Liver (tissue), 9 donors: ENCODE results near the gene EML1. TPM values are rescaled to one million over a fixed set of nuclear protein-coding genes. Genes with fewer than 3 reads are reported as not detected.

Experiments used
- DNase-seq: peaks from one replicate; pipeline ENCODE4 v3.0.0-alpha.2; 2017; ENCODE audit warnings: low spot score
- H3K27ac ChIP-seq, 2 donors: one replicate each; pipeline ENCODE4 v1.7.0; 2013; ENCODE audit warnings: inconsistent platforms in 2 of 2, low read length in 2 of 2, control low read depth in 1 of 2, low read depth in 1 of 2, mild to moderate bottlenecking in 1 of 2
- H3K27me3 ChIP-seq, 4 donors: one replicate each; pipeline versions ENCODE4 v1.6.1 to v1.7.0; 2013; ENCODE audit warnings: low read length in 3 of 4, inconsistent platforms in 1 of 4, mild to moderate bottlenecking in 1 of 4, moderate library complexity in 1 of 4; ENCODE audit not compliant: control insufficient read depth in 4 of 4, insufficient read depth in 4 of 4
- H3K36me3 ChIP-seq, 4 donors: one replicate each; pipeline versions ENCODE4 v1.6.1 to v1.7.0; 2013; ENCODE audit warnings: low read length in 3 of 4, mild to moderate bottlenecking in 3 of 4, low read depth in 1 of 4, moderate library complexity in 1 of 4; ENCODE audit not compliant: control insufficient read depth in 4 of 4, insufficient read depth in 3 of 4
- H3K4me1 ChIP-seq, 4 donors: one replicate each; pipeline versions ENCODE4 v1.6.1 to v1.7.0; 2013; ENCODE audit warnings: low read length in 3 of 4, mild to moderate bottlenecking in 3 of 4, moderate library complexity in 1 of 4; ENCODE audit not compliant: control insufficient read depth in 4 of 4, insufficient read depth in 4 of 4
- H3K4me3 ChIP-seq, 3 donors: one replicate each; pipeline versions ENCODE4 v1.6.1 to v1.7.0; 2013; ENCODE audit warnings: low read length in 3 of 3, control low read depth in 1 of 3, low read depth in 1 of 3, mild to moderate bottlenecking in 1 of 3
- H3K9ac ChIP-seq, 2 donors: one replicate each; pipeline ENCODE4 v1.7.0; 2013; ENCODE audit warnings: low read length in 2 of 2, mild to moderate bottlenecking in 2 of 2, moderate library complexity in 2 of 2, control low read depth in 1 of 2, low read depth in 1 of 2
- H3K9me3 ChIP-seq, 4 donors: one replicate each; pipeline versions ENCODE4 v1.6.1 to v1.7.0; 2013; ENCODE audit warnings: low read length in 3 of 4; ENCODE audit not compliant: control insufficient read depth in 4 of 4
- CTCF ChIP-seq: fragments of 150-350 bp; IDR thresholded peaks from 2 replicates; pipeline ENCODE4 v1.5.1; 2017; ENCODE audit warnings: improper control_type of control experiment, low read depth, low read length; ENCODE audit not compliant: missing input control
- EGR1 ChIP-seq, 2 donors: IDR thresholded peaks; 2 replicates each; pipeline ENCODE4 v1.6.1; 2016 to 2018; ENCODE audit warnings: antibody characterized with exemption in 2 of 2, low read depth in 2 of 2
- FOXA1 ChIP-seq: IDR thresholded peaks from 2 replicates; pipeline ENCODE4 v1.6.1; 2016; ENCODE audit warnings: antibody characterized with exemption
- FOXA2 ChIP-seq: IDR thresholded peaks from 2 replicates; pipeline ENCODE4 v1.6.1; 2016; ENCODE audit warnings: antibody characterized with exemption
- GABPA ChIP-seq, 2 donors: IDR thresholded peaks in 1 of 2; conservative IDR thresholded peaks in 1 of 2; 2 replicates each; pipeline ENCODE4 v1.6.1; 2016; ENCODE audit warnings: antibody characterized with exemption in 2 of 2, mild to moderate bottlenecking in 1 of 2, moderate library complexity in 1 of 2
- HNF4A ChIP-seq, 2 donors: conservative IDR thresholded peaks; 2 replicates each; pipeline ENCODE4 v1.6.1; 2016; ENCODE audit warnings: antibody characterized with exemption in 2 of 2, mild to moderate bottlenecking in 2 of 2
- HNF4G ChIP-seq: IDR thresholded peaks from 2 replicates; pipeline ENCODE4 v1.6.1; 2016; ENCODE audit warnings: antibody characterized with exemption
- JUND ChIP-seq, 2 donors: IDR thresholded peaks; 2 replicates each; pipeline ENCODE4 v1.6.1; 2016; ENCODE audit warnings: antibody characterized with exemption in 2 of 2
- MAX ChIP-seq: IDR thresholded peaks from 2 replicates; pipeline ENCODE4 v1.6.1; 2016; ENCODE audit warnings: antibody characterized with exemption
- NR2F2 ChIP-seq: IDR thresholded peaks from 2 replicates; pipeline ENCODE4 v1.6.1; 2016; ENCODE audit warnings: antibody characterized with exemption
- RAD21 ChIP-seq, 2 donors: IDR thresholded peaks; 2 replicates each; pipeline ENCODE4 v1.6.1; 2016; ENCODE audit warnings: antibody characterized with exemption in 2 of 2, mild to moderate bottlenecking in 2 of 2
- REST ChIP-seq: IDR thresholded peaks from 2 replicates; pipeline ENCODE4 v1.6.1; 2016; ENCODE audit warnings: antibody characterized with exemption, mild to moderate bottlenecking
- RXRA ChIP-seq, 2 donors: IDR thresholded peaks; 2 replicates each; pipeline ENCODE4 v1.6.1; 2017 to 2018; ENCODE audit warnings: antibody characterized with exemption in 2 of 2, mild to moderate bottlenecking in 1 of 2
- SP1 ChIP-seq: IDR thresholded peaks from 2 replicates; pipeline ENCODE4 v1.6.1; 2018; ENCODE audit warnings: antibody characterized with exemption, mild to moderate bottlenecking
- TAF1 ChIP-seq: conservative IDR thresholded peaks from 2 replicates; pipeline ENCODE4 v1.6.1; 2016; ENCODE audit warnings: antibody characterized with exemption, mild to moderate bottlenecking
- YY1 ChIP-seq: IDR thresholded peaks from 2 replicates; pipeline ENCODE4 v1.6.1; 2016; ENCODE audit warnings: antibody characterized with exemption, mild to moderate bottlenecking
- WGBS: extraction: QIAGEN DNeasy Blood & Tissue Kit; methylation state at CpG from one replicate; pipeline ENCODE4 v1.1.7; 2013; 5-methylcytosine and 5-hydroxymethylcytosine counted together
- polyA plus RNA-seq, 2 donors: library from polyadenylated mRNA; stranded (reverse) in 1 of 2; unstranded in 1 of 2; fragments of 200-250 nt in 1 of 2; fragments of >200 nt in 1 of 2; fragmentation: Nextera tagmentation in 1 of 2; extraction: Ambion mirVana in 1 of 2; gene quantifications; one replicate each; pipeline versions ENCODE4 v1.2.1 to v1.2.3, GENCODE V29; 2013 to 2015
- total RNA-seq, 2 donors: library from RNA; depleted of rRNA; stranded (reverse); fragments of >200 nt; gene quantifications; one replicate each; pipeline ENCODE4 v1.2.3, GENCODE V29; 2014
- TF ChIP-seq, protein P1 (sequence below): IDR thresholded peaks from 2 replicates; pipeline ENCODE4 v1.6.1; 2016; ENCODE audit warnings: antibody characterized with exemption
- TF ChIP-seq, protein P2 (sequence below): IDR thresholded peaks from 2 replicates; pipeline ENCODE4 v1.6.1; 2016; ENCODE audit warnings: antibody characterized with exemption
- donor health status: healthy.
- donor health status: healthy.
- donor health status: healthy.
- donor health status: healthy.
- donor health status: healthy.

The EML1 gene
- total and polyA plus RNA-seq, 4 donors: 2.7 to 14.6 (median 4.6) TPM

DNA sequence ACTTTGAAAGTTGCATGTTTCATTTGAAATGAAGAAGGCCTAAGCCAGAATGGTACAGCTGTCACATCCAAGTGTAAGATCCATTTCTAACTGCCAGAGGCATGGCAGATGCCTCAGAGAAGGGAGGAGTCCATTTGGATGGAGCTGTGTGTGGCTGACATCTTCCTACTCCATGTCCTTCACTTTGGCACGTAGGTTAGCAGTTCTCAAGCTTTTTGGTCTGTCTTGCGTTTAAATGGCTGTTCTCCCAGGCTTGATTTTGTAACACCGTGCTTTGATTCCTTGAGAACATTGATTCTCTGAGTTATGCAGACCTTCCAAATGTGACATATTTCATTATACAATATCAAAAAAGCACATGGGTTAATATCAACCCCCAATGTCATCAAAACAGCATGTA is 23.4 kb downstream of the EML1 start:
- 78% methylated on average over 3 of the region's 3 CpGs for WGBS
- Histone ChIP-seq H3K4me3 (no peak overlapping the region), H3K36me3 (no peaks in the 10 kb centered on the region), H3K9ac (no peak overlapping the region), H3K27me3 (no peaks in the 10 kb centered on the region), H3K27ac (no peak overlapping the region), H3K4me1 (no peaks in the 10 kb centered on the region), H3K9me3 (no peaks in the 10 kb centered on the region)
- TF ChIP-seq FOXA2 (no peak), RAD21 (IDR thresholded peaks at IDR 0.05) (no peak), SP1 (no peak), JUND (IDR thresholded peaks at IDR 0.05) (no peak), EGR1 (IDR thresholded peaks at IDR 0.05; ENCODE audit: low read depth in 2 of 2) (no peak), TAF1 (no peak), HNF4A (conservative IDR thresholded peaks at IDR 0.05) (no peak), MAX (no peak), NR2F2 (no peak), CTCF (no peak), GABPA (IDR thresholded peaks at IDR 0.05 in 1 of 2, conservative IDR thresholded peaks at IDR 0.05 in 1 of 2) (no peak), FOXA1 (no peak), REST (no peak), RXRA (IDR thresholded peaks at IDR 0.05) (no peak), YY1 (no peak)
- TF ChIP-seq, protein P1, sequence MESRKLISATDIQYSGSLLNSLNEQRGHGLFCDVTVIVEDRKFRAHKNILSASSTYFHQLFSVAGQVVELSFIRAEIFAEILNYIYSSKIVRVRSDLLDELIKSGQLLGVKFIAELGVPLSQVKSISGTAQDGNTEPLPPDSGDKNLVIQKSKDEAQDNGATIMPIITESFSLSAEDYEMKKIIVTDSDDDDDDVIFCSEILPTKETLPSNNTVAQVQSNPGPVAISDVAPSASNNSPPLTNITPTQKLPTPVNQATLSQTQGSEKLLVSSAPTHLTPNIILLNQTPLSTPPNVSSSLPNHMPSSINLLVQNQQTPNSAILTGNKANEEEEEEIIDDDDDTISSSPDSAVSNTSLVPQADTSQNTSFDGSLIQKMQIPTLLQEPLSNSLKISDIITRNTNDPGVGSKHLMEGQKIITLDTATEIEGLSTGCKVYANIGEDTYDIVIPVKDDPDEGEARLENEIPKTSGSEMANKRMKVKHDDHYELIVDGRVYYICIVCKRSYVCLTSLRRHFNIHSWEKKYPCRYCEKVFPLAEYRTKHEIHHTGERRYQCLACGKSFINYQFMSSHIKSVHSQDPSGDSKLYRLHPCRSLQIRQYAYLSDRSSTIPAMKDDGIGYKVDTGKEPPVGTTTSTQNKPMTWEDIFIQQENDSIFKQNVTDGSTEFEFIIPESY: no peak
- TF ChIP-seq, protein P2, sequence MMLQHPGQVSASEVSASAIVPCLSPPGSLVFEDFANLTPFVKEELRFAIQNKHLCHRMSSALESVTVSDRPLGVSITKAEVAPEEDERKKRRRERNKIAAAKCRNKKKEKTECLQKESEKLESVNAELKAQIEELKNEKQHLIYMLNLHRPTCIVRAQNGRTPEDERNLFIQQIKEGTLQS: no peak
- no peak for DNase-seq

DNA sequence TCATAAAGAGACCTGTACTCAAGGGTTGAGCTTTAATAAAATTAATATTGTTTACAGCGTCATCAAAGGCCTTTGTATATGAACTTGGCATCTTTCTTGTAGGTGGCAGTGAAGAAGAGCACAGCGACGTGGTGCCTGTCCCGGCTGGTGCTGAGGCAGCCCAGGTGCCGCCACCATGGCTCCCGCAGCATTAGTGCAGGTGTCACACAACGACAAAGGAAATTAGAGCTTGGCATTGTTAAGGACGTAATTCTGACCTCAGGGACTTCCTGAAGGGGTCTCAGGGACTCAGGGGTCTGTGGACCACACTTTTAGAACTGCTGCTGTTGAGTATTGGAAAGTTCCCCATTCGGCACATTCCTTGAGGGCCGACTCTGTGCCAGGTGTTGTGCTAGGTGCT is 24.1 kb downstream of the EML1 start:
- DNase-seq: no peak
- H3K27me3 ChIP-seq: no peaks in the 10 kb centered on the region
- H3K9ac ChIP-seq: no peak overlapping the region
- no peaks in the 10 kb centered on the region for H3K4me1 ChIP-seq
- H3K4me3 ChIP-seq: no peak overlapping the region
- no peak overlapping the region for H3K27ac ChIP-seq
- H3K36me3 ChIP-seq: no peaks in the 10 kb centered on the region
- WGBS: 92% methylated on average over 10 of the region's 10 CpGs
- H3K9me3 ChIP-seq: no peaks in the 10 kb centered on the region
- TF ChIP-seq, protein P2: no peak
- TF ChIP-seq JUND (IDR thresholded peaks at IDR 0.05) (no peak), HNF4G (no peak), EGR1 (IDR thresholded peaks at IDR 0.05; ENCODE audit: low read depth in 2 of 2) (no peak), GABPA (IDR thresholded peaks at IDR 0.05 in 1 of 2, conservative IDR thresholded peaks at IDR 0.05 in 1 of 2) (no peak), FOXA2 (no peak), MAX (no peak), RXRA (IDR thresholded peaks at IDR 0.05) (no peak), NR2F2 (no peak), HNF4A (conservative IDR thresholded peaks at IDR 0.05) (no peak), FOXA1 (no peak), CTCF (no peak), YY1 (no peak), RAD21 (IDR thresholded peaks at IDR 0.05) (no peak), TAF1 (no peak)
- TF ChIP-seq, protein P1: no peak
